ENCODE measurements around the gene HIPK2. TPM values are rescaled to one million over a fixed set of nuclear protein-coding genes. Genes with fewer than 3 reads are reported as not detected.

Gene HIPK2
- total RNA-seq, 3 donors from 2014 or later (not counting 1 experiment from before 2014, with no cell fraction given), result 127 to 145 (median 144) TPM

DNA sequence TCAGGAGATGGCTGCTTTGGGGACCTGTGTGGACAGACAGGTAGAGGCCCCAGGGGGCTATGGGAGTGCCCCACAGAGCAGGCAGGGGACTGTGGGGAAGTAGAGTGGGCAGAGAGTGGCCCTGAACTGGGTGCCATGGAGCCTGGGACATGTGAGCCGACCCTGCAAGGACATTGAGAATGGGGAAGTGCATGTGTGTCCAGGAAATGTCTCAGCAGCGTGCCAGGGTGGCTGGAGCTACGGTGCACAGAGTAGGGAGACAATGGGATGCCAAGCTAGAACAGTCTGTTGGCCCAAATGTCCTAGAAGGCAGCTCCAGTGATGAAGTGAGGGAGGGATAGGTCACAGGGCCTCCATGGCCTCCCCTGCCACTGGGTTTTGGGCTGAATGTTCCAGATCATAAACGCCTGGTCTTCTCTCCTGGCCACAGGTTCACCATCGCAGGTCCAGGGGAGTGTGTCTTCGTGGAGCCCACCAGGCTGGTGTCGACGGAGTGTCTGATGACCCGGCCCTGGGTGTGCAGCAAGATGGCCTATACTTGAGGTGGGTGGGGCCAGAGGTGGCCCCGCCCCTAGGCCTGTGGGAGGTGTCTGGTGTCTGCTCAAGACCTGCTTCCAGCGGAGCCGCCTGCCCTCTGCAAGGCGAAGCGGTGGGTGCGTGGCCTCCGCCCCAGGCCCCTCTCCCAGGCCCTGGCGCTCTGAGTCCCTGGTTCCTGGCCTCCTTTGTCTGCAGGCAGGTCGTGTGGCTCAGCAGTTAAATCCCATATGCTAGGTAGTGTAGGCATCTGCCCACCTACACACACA is 233.8 kb downstream of the HIPK2 start:
- 79% methylated on average over 18 of the region's 18 CpGs for WGBS (ENCODE audit: insufficient coverage)
- ATAC-seq (no peak), DNase-seq (no peak)
- H3K4me3 Mint-ChIP-seq, result no peak overlapping the region
- H3K27ac ChIP-seq (ENCODE audit: low read length), result no peak overlapping the region
- H3K27ac Mint-ChIP-seq, result no peak overlapping the region
- peaks cover 2% of the 10 kb centered on the region for H3K27me3 ChIP-seq (ENCODE audit: control insufficient read depth, insufficient read depth, low read length)
- H3K9me3 ChIP-seq (ENCODE audit: control insufficient read depth, insufficient read depth, low read length), result no peaks in the 10 kb centered on the region
- no peaks in the 10 kb centered on the region for H3K36me3 ChIP-seq (ENCODE audit: control insufficient read depth, insufficient read depth, low read length)
- no peaks in the 10 kb centered on the region for H3K36me3 Mint-ChIP-seq
- intact Hi-C loops (cut with micrococcal nuclease), result no loop called here
- no peak overlapping the region for H3K4me3 ChIP-seq (ENCODE audit: low read length)
- no peaks in the 10 kb centered on the region for H3K27me3 Mint-ChIP-seq (ENCODE audit: low read depth in 2 of 2)
- TF ChIP-seq, protein P1, sequence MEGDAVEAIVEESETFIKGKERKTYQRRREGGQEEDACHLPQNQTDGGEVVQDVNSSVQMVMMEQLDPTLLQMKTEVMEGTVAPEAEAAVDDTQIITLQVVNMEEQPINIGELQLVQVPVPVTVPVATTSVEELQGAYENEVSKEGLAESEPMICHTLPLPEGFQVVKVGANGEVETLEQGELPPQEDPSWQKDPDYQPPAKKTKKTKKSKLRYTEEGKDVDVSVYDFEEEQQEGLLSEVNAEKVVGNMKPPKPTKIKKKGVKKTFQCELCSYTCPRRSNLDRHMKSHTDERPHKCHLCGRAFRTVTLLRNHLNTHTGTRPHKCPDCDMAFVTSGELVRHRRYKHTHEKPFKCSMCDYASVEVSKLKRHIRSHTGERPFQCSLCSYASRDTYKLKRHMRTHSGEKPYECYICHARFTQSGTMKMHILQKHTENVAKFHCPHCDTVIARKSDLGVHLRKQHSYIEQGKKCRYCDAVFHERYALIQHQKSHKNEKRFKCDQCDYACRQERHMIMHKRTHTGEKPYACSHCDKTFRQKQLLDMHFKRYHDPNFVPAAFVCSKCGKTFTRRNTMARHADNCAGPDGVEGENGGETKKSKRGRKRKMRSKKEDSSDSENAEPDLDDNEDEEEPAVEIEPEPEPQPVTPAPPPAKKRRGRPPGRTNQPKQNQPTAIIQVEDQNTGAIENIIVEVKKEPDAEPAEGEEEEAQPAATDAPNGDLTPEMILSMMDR (IDR thresholded peaks at IDR 0.05), result no peak
- no peaks in the 10 kb centered on the region for H3K9me3 Mint-ChIP-seq
- H3K4me1 ChIP-seq (ENCODE audit: control insufficient read depth, insufficient read depth, low read length), result no peaks in the 10 kb centered on the region
- H3K4me1 Mint-ChIP-seq, result no peaks in the 10 kb centered on the region

DNA sequence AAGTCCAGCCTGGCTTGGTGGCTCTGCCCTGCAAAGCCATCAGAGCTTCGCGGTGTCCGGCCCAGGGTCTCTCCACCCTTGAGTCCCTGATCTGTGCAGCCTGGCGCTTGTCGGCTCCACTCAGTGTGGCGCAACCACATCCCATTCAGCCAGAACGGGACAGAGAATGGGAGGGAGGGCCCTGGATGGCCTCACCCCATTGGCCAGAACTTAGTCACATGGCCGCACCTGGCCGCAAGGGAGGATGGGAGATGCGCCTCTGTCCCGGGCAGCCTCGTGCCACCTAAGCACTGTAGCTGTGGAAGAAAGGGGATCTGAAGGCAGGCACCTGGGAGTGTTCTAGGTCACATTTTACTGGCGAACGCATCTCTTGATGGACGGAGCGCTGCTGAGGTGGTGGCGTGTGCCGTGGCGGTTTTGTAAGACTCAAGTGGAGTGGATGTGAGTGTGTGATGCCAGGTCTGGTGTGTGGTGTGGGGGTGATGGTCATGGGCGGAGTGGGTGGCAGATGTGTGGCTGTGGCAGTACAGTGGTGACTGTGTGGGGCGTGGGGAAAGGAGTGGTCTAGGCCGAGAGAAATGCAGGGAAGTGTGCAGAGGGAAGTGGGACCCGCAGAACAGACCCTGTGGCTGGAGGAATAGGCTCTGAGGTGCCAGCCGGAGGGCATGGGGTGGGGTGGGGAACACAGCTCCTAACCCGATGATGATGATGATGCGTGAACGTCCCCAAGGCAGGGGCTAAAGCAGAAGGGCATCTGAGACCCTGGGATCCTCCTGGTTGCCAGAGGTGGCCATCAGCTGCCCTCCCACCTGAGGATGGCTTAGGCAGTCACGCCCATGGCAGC is 235.3 kb downstream of the HIPK2 start:
- Mint-ChIP-seq H3K27me3 (ENCODE audit: low read depth in 2 of 2) (no peaks in the 10 kb centered on the region), H3K4me3 (no peak overlapping the region), H3K4me1 (no peaks in the 10 kb centered on the region), H3K27ac (no peak overlapping the region), H3K36me3 (no peaks in the 10 kb centered on the region), H3K9me3 (no peaks in the 10 kb centered on the region)
- H3K27ac ChIP-seq (ENCODE audit: low read length), result no peak overlapping the region
- no peaks in the 10 kb centered on the region for H3K4me1 ChIP-seq (ENCODE audit: control insufficient read depth, insufficient read depth, low read length)
- no peaks in the 10 kb centered on the region for H3K9me3 ChIP-seq (ENCODE audit: control insufficient read depth, insufficient read depth, low read length)
- TF ChIP-seq, protein P1 (IDR thresholded peaks at IDR 0.05), result no peak
- WGBS (ENCODE audit: insufficient coverage), result 90% methylated on average over 28 of the region's 28 CpGs
- intact Hi-C loops (cut with micrococcal nuclease), result no loop called here
- DNase-seq (no peak), ATAC-seq (no peak)
- H3K4me3 ChIP-seq (ENCODE audit: low read length), result no peak overlapping the region
- peaks cover 2% of the 10 kb centered on the region for H3K27me3 ChIP-seq (ENCODE audit: control insufficient read depth, insufficient read depth, low read length)
- no peaks in the 10 kb centered on the region for H3K36me3 ChIP-seq (ENCODE audit: control insufficient read depth, insufficient read depth, low read length)

DNA sequence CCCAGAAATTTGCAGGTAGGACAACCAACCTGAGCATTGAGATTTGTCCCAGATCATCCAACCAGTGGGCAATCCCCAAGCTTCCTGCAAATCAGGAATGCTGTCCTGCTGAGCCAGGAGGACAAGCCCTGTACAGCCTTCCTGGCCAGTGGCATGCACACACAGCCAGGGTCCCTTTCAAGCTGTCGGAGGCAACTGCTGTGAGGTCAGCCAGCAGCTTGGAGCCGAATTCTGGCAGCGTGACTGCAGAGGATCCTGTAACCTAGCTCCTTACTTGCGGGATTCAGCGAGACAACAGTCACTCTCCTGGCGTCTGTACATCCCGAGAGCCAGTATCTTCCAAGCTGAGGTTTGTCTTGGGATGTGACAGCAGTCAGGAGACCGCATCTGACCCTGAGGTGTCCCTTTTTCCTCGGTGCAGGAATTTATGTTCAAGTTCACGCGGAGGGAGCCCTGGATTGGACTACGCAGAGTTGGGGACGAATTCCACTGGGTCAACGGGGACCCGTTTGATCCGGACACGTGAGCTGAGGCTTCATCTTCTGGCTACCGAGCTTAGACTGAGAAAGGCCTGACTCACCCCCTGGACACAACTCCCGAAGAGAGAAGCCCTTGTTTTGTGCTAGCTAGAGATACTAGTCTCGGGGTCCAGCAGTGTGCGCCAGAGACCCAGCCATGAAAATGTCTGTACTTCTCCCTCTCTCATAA is 236.0 kb downstream of the HIPK2 start:
- Mint-ChIP-seq H3K27ac (no peak overlapping the region), H3K9me3 (no peaks in the 10 kb centered on the region), H3K36me3 (no peaks in the 10 kb centered on the region), H3K4me3 (no peak overlapping the region), H3K4me1 (no peaks in the 10 kb centered on the region), H3K27me3 (ENCODE audit: low read depth in 2 of 2) (no peaks in the 10 kb centered on the region)
- ATAC-seq (no peak), DNase-seq (no peak)
- TF ChIP-seq, protein P1 (IDR thresholded peaks at IDR 0.05), result no peak
- Histone ChIP-seq H3K27ac (ENCODE audit: low read length) (no peak overlapping the region), H3K27me3 (ENCODE audit: control insufficient read depth, insufficient read depth, low read length) (peaks cover 2% of the 10 kb centered on the region), H3K36me3 (ENCODE audit: control insufficient read depth, insufficient read depth, low read length) (no peaks in the 10 kb centered on the region), H3K4me3 (ENCODE audit: low read length) (no peak overlapping the region), H3K4me1 (ENCODE audit: control insufficient read depth, insufficient read depth, low read length) (no peaks in the 10 kb centered on the region), H3K9me3 (ENCODE audit: control insufficient read depth, insufficient read depth, low read length) (no peaks in the 10 kb centered on the region)
- intact Hi-C loops (cut with micrococcal nuclease), result no loop called here
- WGBS (ENCODE audit: insufficient coverage), result 92% methylated on average over 21 of the region's 21 CpGs

All from natural killer cell (primary cell).